Measurements from ENCODE around the gene SH3GLB2.

SH3GLB2 gene

DNA sequence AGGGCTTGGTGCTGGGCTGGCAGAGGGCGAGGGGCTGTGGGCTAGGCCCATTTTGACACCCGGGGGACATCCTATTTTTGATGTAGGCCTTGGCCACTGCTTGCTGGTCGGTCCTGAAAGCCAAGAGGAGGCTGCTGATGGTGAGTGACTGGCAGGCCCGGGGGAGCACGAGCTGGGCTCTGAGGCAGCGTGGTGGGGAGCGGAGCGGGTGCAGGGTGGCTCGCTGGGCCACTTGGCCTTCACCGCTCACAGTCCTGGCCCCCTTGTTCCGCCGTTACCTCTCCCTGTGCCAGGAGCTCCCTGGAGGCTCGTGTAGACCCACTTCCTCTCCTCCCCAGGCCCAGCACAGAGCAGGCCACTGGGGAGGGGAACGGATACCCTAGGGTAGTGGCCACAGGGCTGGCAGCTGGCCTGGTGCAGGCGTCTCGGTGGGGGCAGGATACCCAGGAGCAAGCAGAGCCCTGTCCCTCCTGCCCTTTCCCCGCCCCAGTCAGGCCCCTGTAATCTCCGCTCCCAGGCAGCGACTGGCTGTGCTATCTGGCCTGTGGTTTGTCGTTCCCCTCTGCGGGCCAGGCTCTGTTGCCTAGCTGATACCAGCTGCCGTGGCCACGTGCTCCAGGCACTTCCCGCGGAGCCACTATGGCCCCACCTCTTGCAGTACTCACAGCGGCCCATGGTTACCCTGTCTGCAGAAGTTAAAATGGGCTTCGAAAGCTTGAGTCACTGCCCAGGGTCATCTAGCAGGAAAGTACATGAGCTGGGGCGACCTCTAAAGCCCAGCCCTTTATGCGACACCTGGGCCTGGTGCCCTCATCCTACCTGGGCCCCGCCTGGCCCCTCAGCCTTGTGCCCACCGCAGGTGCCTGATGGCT, 41.1 kb upstream of the SH3GLB2 start:
- no peaks in the 10 kb centered on the region for H3F3A ChIP-seq (ENCODE audit: insufficient read depth, low read length)
- H3K27ac ChIP-seq (ENCODE audit: low read length) = no peak overlapping the region
- no peaks in the 10 kb centered on the region for H3K9me2 ChIP-seq (replicated peaks; ENCODE audit: insufficient read depth, low read length)
- H3K4me3 ChIP-seq (ENCODE audit: low read length) = no peak overlapping the region
- H3K9ac ChIP-seq (ENCODE audit: low read length) = no peak overlapping the region
- no peaks in the 10 kb centered on the region for H3K79me2 ChIP-seq (ENCODE audit: low read length)
- no peak for DNase-seq
- H4K20me1 ChIP-seq (ENCODE audit: insufficient read depth, low read length) = no peaks in the 10 kb centered on the region
- H3K27me3 ChIP-seq (replicated peaks; ENCODE audit: insufficient read depth, low read length) = no peaks in the 10 kb centered on the region
- no peaks in the 10 kb centered on the region for H3K4me1 ChIP-seq (ENCODE audit: low read length)
- no peak overlapping the region for H3K4me2 ChIP-seq (ENCODE audit: low read depth, low read length)
- no peaks in the 10 kb centered on the region for H3K9me3 ChIP-seq (replicated peaks; ENCODE audit: insufficient read depth, low read length)
- no peak overlapping the region for H2AFZ ChIP-seq (ENCODE audit: low read length)
- no peaks in the 10 kb centered on the region for H3K36me3 ChIP-seq (replicated peaks; ENCODE audit: insufficient read depth, low read length)
- TF ChIP-seq EZH2 (optimal IDR thresholded peaks at IDR 0.05; ENCODE audit: low read depth, low read length) = no peak
- no peak for TF ChIP-seq EZH2phosphoT487 (IDR thresholded peaks at IDR 0.05; ENCODE audit: low read length)
- TF ChIP-seq, protein P1, sequence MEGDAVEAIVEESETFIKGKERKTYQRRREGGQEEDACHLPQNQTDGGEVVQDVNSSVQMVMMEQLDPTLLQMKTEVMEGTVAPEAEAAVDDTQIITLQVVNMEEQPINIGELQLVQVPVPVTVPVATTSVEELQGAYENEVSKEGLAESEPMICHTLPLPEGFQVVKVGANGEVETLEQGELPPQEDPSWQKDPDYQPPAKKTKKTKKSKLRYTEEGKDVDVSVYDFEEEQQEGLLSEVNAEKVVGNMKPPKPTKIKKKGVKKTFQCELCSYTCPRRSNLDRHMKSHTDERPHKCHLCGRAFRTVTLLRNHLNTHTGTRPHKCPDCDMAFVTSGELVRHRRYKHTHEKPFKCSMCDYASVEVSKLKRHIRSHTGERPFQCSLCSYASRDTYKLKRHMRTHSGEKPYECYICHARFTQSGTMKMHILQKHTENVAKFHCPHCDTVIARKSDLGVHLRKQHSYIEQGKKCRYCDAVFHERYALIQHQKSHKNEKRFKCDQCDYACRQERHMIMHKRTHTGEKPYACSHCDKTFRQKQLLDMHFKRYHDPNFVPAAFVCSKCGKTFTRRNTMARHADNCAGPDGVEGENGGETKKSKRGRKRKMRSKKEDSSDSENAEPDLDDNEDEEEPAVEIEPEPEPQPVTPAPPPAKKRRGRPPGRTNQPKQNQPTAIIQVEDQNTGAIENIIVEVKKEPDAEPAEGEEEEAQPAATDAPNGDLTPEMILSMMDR (IDR thresholded peaks at IDR 0.05; ENCODE audit: low read length) = no peak

DNA sequence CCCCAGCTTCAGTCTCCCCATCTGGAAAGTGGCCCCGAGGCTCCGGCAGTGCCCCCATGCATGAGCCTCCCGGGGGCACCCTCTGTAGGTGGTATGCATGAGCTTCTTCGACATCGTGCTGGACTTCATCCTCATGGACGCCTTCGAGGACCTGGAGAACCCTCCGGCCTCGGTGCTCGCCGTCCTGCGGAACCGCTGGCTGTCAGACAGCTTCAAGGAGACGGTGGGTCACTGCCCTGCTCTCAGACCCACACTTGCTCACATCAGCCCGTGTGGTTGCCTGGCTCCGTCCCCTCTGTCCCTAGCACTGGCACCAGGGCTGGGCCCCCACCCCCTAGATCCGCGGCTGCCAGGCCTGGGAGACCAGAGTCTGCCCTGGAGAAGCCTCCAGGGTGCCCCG, 40.0 kb upstream of the SH3GLB2 start:
- Histone ChIP-seq H3K4me1 (ENCODE audit: low read length) (no peaks in the 10 kb centered on the region), H3K36me3 (replicated peaks; ENCODE audit: insufficient read depth, low read length) (no peaks in the 10 kb centered on the region), H3K27ac (ENCODE audit: low read length) (no peak overlapping the region), H3K9me2 (replicated peaks; ENCODE audit: insufficient read depth, low read length) (no peaks in the 10 kb centered on the region), H3K9ac (ENCODE audit: low read length) (no peak overlapping the region), H2AFZ (ENCODE audit: low read length) (no peak overlapping the region), H3F3A (ENCODE audit: insufficient read depth, low read length) (no peaks in the 10 kb centered on the region), H3K4me3 (ENCODE audit: low read length) (no peak overlapping the region), H4K20me1 (ENCODE audit: insufficient read depth, low read length) (no peaks in the 10 kb centered on the region), H3K27me3 (replicated peaks; ENCODE audit: insufficient read depth, low read length) (no peaks in the 10 kb centered on the region), H3K79me2 (ENCODE audit: low read length) (no peaks in the 10 kb centered on the region), H3K4me2 (ENCODE audit: low read depth, low read length) (no peak overlapping the region), H3K9me3 (replicated peaks; ENCODE audit: insufficient read depth, low read length) (no peaks in the 10 kb centered on the region)
- DNase-seq = no peak
- no peak for TF ChIP-seq EZH2 (optimal IDR thresholded peaks at IDR 0.05; ENCODE audit: low read depth, low read length)
- TF ChIP-seq, protein P1 (IDR thresholded peaks at IDR 0.05; ENCODE audit: low read length) = no peak
- no peak for TF ChIP-seq EZH2phosphoT487 (IDR thresholded peaks at IDR 0.05; ENCODE audit: low read length)

DNA sequence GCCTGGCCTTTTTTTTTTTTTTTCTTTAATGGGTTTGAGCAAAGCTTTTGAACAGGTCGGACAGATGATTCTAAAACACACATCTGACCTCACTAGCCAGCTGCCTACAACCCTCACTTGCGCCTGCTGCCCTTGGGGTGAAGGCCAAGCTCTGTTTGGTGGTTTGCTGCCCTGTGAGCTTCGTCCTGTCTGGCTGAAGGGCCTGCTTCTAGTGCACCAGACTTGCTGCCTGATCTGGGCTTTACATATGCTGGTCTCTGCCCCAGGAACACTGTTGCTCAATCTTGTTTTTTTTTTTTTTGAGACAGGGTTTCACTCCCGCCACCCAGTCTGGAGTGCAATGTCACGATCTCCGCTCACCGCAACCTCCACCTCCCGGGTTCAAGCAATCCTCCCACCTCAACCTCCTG, 36.4 kb upstream of the SH3GLB2 start:
- no peak overlapping the region for H3K9ac ChIP-seq (ENCODE audit: low read length)
- H4K20me1 ChIP-seq (ENCODE audit: insufficient read depth, low read length) = no peaks in the 10 kb centered on the region
- no peaks in the 10 kb centered on the region for H3F3A ChIP-seq (ENCODE audit: insufficient read depth, low read length)
- H3K36me3 ChIP-seq (replicated peaks; ENCODE audit: insufficient read depth, low read length) = no peaks in the 10 kb centered on the region
- no peaks in the 10 kb centered on the region for H3K79me2 ChIP-seq (ENCODE audit: low read length)
- no peak for TF ChIP-seq EZH2 (optimal IDR thresholded peaks at IDR 0.05; ENCODE audit: low read depth, low read length)
- TF ChIP-seq EZH2phosphoT487 (IDR thresholded peaks at IDR 0.05; ENCODE audit: low read length) = no peak
- TF ChIP-seq, protein P1 (IDR thresholded peaks at IDR 0.05; ENCODE audit: low read length) = no peak
- no peaks in the 10 kb centered on the region for H3K9me3 ChIP-seq (replicated peaks; ENCODE audit: insufficient read depth, low read length)
- H2AFZ ChIP-seq (ENCODE audit: low read length) = no peak overlapping the region
- no peak for DNase-seq
- H3K4me1 ChIP-seq (ENCODE audit: low read length) = no peaks in the 10 kb centered on the region
- no peak overlapping the region for H3K27ac ChIP-seq (ENCODE audit: low read length)
- H3K4me2 ChIP-seq (ENCODE audit: low read depth, low read length) = no peak overlapping the region
- H3K9me2 ChIP-seq (replicated peaks; ENCODE audit: insufficient read depth, low read length) = no peaks in the 10 kb centered on the region
- H3K4me3 ChIP-seq (ENCODE audit: low read length) = no peak overlapping the region
- no peaks in the 10 kb centered on the region for H3K27me3 ChIP-seq (replicated peaks; ENCODE audit: insufficient read depth, low read length)

Data from MM.1S (cell line).